ENCODE measurements around the gene PLPPR4. TPM values are rescaled to one million over a fixed set of nuclear protein-coding genes. Genes with fewer than 3 reads are reported as not detected.
A peak's percentile ranks its signal among the peaks of the same experiment; 100 is the strongest.

Gene PLPPR4
- total RNA-seq, 1 experiment from 2014 or later: not detected

DNA sequence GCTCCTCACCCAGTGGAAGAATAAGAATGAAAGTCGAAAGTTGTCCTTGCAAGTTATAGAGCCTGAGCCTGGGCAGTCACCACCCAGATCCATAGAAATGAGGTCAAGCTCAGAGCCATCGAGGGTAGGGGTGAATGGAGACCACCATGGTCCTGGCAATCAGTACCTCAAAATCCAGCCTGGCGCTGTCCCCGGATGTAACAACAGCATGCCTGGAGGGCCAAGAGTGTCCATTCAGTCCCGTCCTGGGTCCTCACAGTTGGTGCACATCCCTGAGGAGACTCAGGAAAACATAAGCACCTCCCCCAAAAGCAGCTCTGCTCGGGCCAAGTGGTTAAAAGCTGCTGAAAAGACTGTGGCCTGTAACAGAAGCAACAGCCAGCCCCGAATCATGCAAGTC is 41.8 kb downstream of the PLPPR4 start:
- no peak for TF ChIP-seq CTCF (IDR thresholded peaks at IDR 0.05; ENCODE audit: insufficient read depth in 1 of 2, low read depth in 1 of 2, low read length in 1 of 2, severe bottlenecking in 1 of 2, unreplicated experiment in 1 of 2)
- H3K27me3 ChIP-seq (replicated peaks; ENCODE audit: control insufficient read depth, insufficient read depth, low read length): no peaks in the 10 kb centered on the region
- H3K36me3 ChIP-seq (ENCODE audit: control insufficient read depth, insufficient read depth, low read length): no peaks in the 10 kb centered on the region
- no peaks in the 10 kb centered on the region for H3K9me3 Mint-ChIP-seq (ENCODE audit: unreplicated experiment)
- no peak overlapping the region for H3K4me3 ChIP-seq (ENCODE audit: low read depth, low read length)
- H3K9me3 ChIP-seq: no peaks in the 10 kb centered on the region
- DNase-seq: no peak
- H3K4me3 Mint-ChIP-seq (ENCODE audit: unreplicated experiment): no peak overlapping the region
- peaks cover 5% of the 10 kb centered on the region for H3K27me3 Mint-ChIP-seq (ENCODE audit: insufficient read depth, unreplicated experiment)
- no peaks in the 10 kb centered on the region for H3K36me3 Mint-ChIP-seq (ENCODE audit: insufficient read depth, unreplicated experiment)
- no TSS peak for BruUV-seq (replicated peaks)
- H3K4me1 ChIP-seq: no peaks in the 10 kb centered on the region
- no peak overlapping the region for H3K27ac Mint-ChIP-seq (ENCODE audit: unreplicated experiment)
- ChIA-PET POLR2A (no interaction called here), CTCF (no interaction called here)
- intact Hi-C loops (cut with micrococcal nuclease; ENCODE audit: unreplicated experiment): no loop called here
- H3K4me1 Mint-ChIP-seq (ENCODE audit: low read depth, unreplicated experiment): no peaks in the 10 kb centered on the region

GRCh38 chr1:99306644-99307043 is 42.4 kb downstream of the PLPPR4 start:
- intact Hi-C loops (cut with micrococcal nuclease; ENCODE audit: unreplicated experiment): no loop called here
- no peaks in the 10 kb centered on the region for H3K36me3 ChIP-seq (ENCODE audit: control insufficient read depth, insufficient read depth, low read length)
- ChIA-PET POLR2A (no interaction called here), CTCF (no interaction called here)
- peaks cover 7% of the 10 kb centered on the region for H3K27me3 Mint-ChIP-seq (ENCODE audit: insufficient read depth, unreplicated experiment)
- no peaks in the 10 kb centered on the region for H3K4me1 ChIP-seq
- BruUV-seq (replicated peaks): no TSS peak
- TF ChIP-seq CTCF (IDR thresholded peaks at IDR 0.05; ENCODE audit: insufficient read depth in 1 of 2, low read depth in 1 of 2, low read length in 1 of 2, severe bottlenecking in 1 of 2, unreplicated experiment in 1 of 2): no peak
- H3K4me3 Mint-ChIP-seq (ENCODE audit: unreplicated experiment): no peak overlapping the region
- H3K27ac Mint-ChIP-seq (ENCODE audit: unreplicated experiment): no peak overlapping the region
- no peaks in the 10 kb centered on the region for H3K4me1 Mint-ChIP-seq (ENCODE audit: low read depth, unreplicated experiment)
- H3K9me3 ChIP-seq: no peaks in the 10 kb centered on the region
- no peaks in the 10 kb centered on the region for H3K9me3 Mint-ChIP-seq (ENCODE audit: unreplicated experiment)
- H3K27me3 ChIP-seq (replicated peaks; ENCODE audit: control insufficient read depth, insufficient read depth, low read length): no peaks in the 10 kb centered on the region
- DNase-seq: peak in 1 of 2 experiments; percentile 3
- H3K4me3 ChIP-seq (ENCODE audit: low read depth, low read length): no peak overlapping the region
- no peaks in the 10 kb centered on the region for H3K36me3 Mint-ChIP-seq (ENCODE audit: insufficient read depth, unreplicated experiment)

DNA sequence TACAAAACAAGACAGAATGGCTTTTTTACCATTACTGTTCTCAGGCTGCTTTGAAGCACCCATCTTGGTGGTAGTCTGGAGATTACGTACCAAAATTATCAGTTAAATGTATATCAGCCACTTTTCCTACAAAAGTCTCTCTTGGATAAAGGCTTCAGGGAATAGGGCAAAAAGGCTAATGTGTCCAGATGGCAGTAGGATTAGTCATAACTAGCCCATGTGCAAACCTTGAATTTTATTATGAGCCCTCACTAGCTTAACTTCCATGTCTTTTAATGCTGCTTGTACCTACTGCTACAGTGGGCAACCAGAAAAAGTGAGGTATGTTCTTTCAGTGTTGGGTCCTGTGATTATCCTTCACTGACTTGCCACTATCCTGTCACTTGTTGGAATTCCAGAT is 51.0 kb downstream of the PLPPR4 start:
- H3K4me1 ChIP-seq: no peaks in the 10 kb centered on the region
- intact Hi-C loops (cut with micrococcal nuclease; ENCODE audit: unreplicated experiment): no loop called here
- Mint-ChIP-seq H3K4me1 (ENCODE audit: low read depth, unreplicated experiment) (no peaks in the 10 kb centered on the region), H3K27ac (ENCODE audit: unreplicated experiment) (no peak overlapping the region), H3K27me3 (ENCODE audit: insufficient read depth, unreplicated experiment) (peaks cover 2% of the 10 kb centered on the region), H3K36me3 (ENCODE audit: insufficient read depth, unreplicated experiment) (no peaks in the 10 kb centered on the region), H3K9me3 (ENCODE audit: unreplicated experiment) (no peaks in the 10 kb centered on the region), H3K4me3 (ENCODE audit: unreplicated experiment) (no peak overlapping the region)
- no peaks in the 10 kb centered on the region for H3K9me3 ChIP-seq
- BruUV-seq (replicated peaks): no TSS peak
- ChIA-PET POLR2A (no interaction called here), CTCF (no interaction called here)
- DNase-seq: no peak
- no peaks in the 10 kb centered on the region for H3K36me3 ChIP-seq (ENCODE audit: control insufficient read depth, insufficient read depth, low read length)
- no peak for TF ChIP-seq CTCF (IDR thresholded peaks at IDR 0.05; ENCODE audit: insufficient read depth in 1 of 2, low read depth in 1 of 2, low read length in 1 of 2, severe bottlenecking in 1 of 2, unreplicated experiment in 1 of 2)
- no peaks in the 10 kb centered on the region for H3K27me3 ChIP-seq (replicated peaks; ENCODE audit: control insufficient read depth, insufficient read depth, low read length)
- H3K4me3 ChIP-seq (ENCODE audit: low read depth, low read length): no peak overlapping the region

Data from Caco-2 (cell line).